Skin epidermis (tissue), 12 donors: Measurements from ENCODE around the gene ATP11A.
"Not testable (repeated sequence)": the region's sequence is repeated elsewhere in the genome, so short reads cannot be mapped to it uniquely, and the experiment has no call there.

Experiments used
- H3K27ac ChIP-seq, 21 experiments: fragments of 200-600 bp; sonication (generic) in 11 of 21; one replicate each; pipeline ENCODE4 v1.5.0; 2020; ENCODE audit warnings: mild to moderate bottlenecking in 3 of 21, inconsistent platforms in 2 of 21, moderate library complexity in 2 of 21
- H3K4me3 ChIP-seq, 7 experiments: fragments of 200-600 bp; sonication (generic) in 2 of 7; one replicate each; pipeline ENCODE4 v1.5.0; 2020; ENCODE audit warnings: inconsistent platforms in 2 of 7, mild to moderate bottlenecking in 2 of 7, moderate library complexity in 1 of 7

ATP11A gene

DNA sequence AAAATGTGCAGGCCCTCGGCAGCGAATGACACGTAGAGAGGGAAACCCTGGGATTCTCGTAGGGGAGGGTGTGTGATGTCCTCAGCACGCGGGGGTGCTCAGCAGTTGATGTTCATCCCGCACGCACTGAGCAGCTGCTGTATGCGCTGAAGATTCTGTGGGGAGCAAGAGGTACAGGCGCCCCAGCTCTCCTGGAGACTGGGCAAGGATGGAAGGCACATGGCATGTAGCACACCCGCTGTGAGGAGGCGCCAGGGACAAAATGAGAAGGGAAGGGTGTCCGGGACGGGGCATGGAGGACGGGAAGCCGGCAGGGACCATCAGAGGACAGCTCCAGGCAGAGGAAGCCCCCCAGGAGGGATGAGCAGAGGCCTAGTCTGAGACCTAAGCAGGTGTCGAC, 15.4 kb downstream of the ATP11A start:
- no peak overlapping the region for H3K4me3 ChIP-seq
- peak overlapping the region in 2 of 21 experiments; percentile 26 to 65 for H3K27ac ChIP-seq

- H3K4me3 ChIP-seq = no peak overlapping the region
- H3K27ac ChIP-seq = no peak overlapping the region
Observed at GRCh38 chr13:112706171-112706570, 16.3 kb downstream of the ATP11A start.

DNA sequence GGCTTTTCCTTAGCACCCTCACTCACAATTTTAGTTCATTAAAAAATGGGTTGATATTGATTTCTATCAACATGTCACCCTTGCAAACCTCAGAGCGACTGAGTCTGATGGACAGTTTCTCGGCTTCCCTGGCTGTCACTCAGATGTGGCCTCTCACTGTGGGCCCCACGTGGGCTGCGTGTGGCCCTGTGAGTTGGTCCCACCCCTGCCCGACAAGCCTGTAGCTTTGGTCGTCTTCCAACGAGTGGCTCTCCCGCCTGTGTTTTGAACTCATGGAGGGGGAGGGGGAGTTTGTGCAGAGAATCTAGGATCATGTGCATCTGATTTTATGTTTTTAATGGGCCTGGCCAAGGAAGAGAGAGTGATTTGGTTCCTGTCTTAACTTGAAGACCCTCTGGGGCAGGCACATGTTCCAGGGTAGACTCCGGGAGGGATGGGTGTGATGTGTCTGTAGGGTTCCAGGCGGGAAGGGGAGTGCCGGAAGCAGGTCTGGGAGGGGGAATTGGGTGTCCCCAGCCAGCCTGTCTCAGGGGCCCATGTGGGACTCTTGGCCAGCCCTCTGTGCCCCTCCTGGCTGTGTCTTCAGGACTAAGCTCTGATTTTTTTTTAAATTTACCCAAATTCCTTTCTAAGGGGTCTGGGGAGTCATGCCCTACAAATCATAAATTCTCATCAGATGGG, 18.9 kb downstream of the ATP11A start:
- H3K27ac ChIP-seq = no peak overlapping the region
- no peak overlapping the region for H3K4me3 ChIP-seq

DNA sequence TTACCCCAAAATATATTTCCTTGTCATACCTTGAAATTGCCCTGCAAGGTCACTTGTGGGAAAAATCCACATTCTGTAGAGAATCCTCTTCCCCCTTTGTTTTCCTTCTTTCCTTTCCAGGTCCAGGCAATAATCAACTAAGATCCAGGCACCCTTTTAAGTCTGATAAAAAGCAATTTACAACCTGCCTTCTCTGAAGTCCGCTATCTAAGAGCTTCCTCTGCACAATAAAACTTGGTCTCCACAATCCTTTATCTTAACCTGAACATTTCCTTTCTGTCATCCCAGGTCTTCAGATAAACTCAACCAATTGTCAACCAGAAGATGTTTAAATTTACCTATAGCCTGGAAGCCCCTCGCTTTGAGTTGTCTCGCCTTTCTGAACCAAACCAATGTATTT, 19.5 kb downstream of the ATP11A start:
- not testable (repeated sequence) for H3K4me3 ChIP-seq, H3K27ac ChIP-seq

DNA sequence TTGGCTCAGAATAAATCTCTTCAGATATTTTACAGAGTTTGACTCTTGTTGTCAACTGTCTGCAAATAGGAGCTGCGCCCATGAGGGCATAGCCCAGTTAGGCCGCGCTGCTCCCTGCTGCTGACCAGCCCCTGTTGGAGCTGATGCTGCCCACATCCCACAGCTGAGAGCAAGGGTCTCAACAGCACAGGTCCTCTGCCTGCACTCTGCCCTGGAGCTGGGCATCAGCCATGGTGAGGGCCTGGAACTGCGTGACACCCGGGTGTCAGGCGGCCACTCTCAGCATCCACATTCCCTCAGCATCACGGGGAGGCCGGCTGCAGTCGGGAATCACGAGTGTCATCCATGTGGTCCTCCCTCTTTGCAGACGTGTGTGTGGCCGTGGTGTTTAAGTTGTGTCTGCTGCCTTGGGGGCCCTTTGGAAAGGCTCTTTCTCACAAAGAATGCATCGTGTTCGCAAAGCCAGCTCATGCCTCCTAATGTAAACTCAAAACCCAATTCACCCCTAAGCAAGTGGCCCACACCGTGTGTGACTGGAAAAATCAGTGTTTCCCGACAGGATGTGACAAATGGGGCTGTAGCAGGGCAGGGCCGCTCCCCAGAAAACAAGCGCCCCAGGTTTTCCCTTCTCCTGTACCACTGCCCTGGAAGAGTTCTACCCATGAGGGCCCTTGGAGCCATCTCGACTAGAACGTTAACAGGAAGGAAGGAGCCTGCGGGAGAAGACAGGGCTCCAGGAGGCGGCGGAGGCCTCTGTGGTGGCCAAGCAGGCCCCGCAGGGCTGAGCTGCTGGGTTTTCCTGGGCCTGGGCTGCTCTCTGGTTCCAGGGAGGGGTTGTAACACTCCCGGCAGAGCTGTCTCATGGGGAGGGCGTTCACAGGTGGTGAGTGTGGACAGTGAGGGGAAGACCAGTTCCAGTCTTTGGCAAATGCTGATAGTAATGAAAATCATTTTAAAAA, 20.3 kb downstream of the ATP11A start:
- no peak overlapping the region for H3K4me3 ChIP-seq
- peak overlapping the region in 9 of 21 experiments; percentile 14 to 90 (median 81) for H3K27ac ChIP-seq

GRCh38 chr13:112710855-112711527, 21.2 kb downstream of the ATP11A start:
- Histone ChIP-seq H3K27ac (peak overlapping the region in 19 of 21 experiments; percentile 37 to 90 (median 77)), H3K4me3 (no peak overlapping the region)

DNA sequence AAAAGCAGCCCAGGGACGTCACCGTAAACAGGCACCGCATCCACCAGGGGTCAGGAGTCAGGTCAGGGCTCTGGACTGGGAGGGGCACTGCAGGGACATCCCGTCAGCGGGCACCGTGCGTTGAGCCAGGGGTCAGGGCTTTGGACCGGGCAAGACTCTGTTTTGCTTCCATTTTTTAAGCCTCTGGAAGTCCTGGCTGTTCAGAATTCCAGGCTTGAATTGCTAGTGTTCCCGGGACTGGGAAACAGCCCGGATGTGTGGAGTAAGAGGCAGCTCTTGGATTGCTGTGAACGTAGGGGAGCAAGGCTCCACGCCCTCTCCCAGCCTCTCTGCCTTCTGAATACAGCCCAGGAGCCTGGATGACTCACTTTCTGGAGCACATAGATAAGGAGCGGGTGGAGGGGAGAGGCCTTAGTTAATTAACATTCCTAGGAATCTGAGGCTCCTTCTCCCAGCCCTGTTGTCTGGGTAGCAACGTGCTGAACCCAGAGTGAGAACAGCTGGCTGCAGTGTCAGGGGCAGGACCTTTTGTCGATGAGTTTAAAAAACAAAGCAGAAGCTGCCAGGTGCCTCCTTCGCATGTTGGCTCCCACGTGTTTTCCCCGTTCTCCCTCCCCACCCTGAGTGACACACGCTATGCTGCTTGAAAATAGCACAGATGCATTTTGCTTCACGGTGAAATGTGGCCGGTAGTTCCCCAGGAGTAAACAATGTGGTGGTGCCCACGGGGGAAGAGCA, 21.9 kb downstream of the ATP11A start:
- no peak overlapping the region for H3K4me3 ChIP-seq
- peak overlapping the region in 20 of 21 experiments; percentile 47 to 90 (median 77) for H3K27ac ChIP-seq

DNA sequence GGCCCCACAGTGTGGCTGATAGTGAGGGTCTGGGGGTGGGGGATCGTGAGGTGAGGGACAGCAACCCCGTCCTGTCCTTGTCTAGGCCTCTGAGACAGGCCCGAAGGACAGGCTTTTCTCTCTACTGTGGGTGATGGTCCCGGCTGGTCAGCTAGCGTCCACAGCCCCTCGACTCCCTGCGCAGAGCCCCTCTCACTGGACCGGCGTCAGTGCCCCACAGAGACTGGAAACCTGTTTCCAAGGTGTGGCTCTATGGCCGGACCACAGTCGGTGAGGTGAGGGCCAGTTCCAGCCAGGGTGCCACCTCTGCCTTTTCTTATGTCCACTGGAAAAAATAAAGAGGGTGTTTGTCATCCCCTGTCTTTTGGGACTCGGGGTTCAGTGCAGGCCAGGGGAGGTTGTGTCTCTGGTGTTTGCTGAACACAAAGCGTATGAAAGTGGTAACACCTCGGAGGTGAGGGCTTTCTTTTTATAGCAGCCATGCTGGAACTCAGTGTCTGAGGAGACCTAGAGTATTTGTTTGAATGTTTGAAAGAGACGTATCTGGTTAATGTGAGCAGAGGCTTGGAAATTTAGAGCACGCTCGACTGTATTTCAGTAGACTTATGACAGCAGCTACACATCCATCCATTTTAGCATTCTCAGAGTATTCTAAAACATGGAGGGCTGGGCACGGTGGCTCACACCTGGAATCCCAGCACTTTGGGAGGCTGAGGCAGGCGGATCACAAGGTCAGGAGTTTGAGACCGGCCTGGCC, 22.8 kb downstream of the ATP11A start:
- peak overlapping the region in 19 of 21 experiments; percentile 23 to 90 (median 77) for H3K27ac ChIP-seq
- H3K4me3 ChIP-seq = no peak overlapping the region

GRCh38 chr13:112713517-112714253, 23.8 kb downstream of the ATP11A start:
- no peak overlapping the region for H3K27ac ChIP-seq
- no peak overlapping the region for H3K4me3 ChIP-seq

DNA sequence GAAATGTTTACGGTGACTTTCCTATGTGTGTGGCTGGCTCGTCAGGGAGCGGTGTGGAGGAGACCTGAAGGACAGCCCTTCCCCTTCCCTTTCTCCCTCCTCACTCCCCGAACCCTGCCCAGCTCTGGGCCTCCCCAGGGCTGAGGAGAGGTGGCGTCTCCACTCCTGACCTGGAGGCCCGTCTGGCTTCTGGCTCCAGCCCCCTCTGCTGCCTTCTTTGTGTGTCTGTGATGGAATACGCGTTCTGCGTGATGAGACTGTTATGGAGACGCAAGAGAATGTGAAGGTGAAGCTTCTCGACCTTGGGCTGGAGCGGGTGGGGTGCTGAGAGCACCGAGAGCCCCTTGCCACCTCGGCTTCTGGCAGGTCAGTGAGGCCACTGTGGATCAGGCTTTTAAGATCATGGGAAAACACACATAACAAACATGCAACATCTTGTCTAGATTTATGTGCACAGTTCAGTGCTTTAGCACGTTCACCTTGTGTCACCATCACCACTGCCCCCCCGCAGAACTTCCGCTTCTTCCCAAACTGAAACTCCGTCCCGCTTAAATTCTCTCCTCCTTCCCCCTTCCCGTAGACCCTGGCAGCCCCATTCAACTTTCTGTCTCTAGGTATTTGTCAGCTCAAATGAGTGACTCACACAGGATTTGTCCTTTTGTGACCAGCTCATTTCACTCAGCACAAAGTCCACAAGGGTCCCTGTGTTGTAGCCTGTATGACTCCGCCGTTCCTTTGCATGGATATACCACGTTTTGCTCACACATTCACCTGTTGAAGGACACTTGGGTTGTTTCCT, 24.7 kb downstream of the ATP11A start:
- Histone ChIP-seq H3K4me3 (no peak overlapping the region), H3K27ac (no peak overlapping the region)

DNA sequence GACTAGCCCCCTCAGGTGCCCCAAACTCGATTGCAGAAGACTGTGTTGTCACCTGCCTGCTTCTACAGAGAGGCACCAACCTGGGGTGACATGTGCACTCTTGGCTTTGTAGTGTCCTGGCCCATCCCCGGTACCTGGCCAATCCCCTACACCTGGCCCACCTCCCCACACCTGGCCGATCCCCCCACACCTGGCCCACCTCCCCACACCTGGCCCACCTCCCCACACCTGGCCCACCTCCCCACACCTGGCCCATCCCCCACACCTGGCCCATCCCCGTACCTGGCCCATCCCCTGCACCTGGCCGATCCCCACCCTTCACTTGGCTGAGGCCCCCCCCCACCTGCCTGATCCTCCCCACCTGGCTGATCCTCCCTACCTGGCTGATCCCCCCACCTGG, 25.4 kb downstream of the ATP11A start:
- no peak overlapping the region for H3K4me3 ChIP-seq
- H3K27ac ChIP-seq = no peak overlapping the region

- Histone ChIP-seq H3K27ac (no peak overlapping the region), H3K4me3 (no peak overlapping the region)
Observed at GRCh38 chr13:112715715-112716460, 26.1 kb downstream of the ATP11A start.

GRCh38 chr13:112716461-112716820, 26.6 kb downstream of the ATP11A start:
- H3K27ac ChIP-seq = no peak overlapping the region
- no peak overlapping the region for H3K4me3 ChIP-seq

DNA sequence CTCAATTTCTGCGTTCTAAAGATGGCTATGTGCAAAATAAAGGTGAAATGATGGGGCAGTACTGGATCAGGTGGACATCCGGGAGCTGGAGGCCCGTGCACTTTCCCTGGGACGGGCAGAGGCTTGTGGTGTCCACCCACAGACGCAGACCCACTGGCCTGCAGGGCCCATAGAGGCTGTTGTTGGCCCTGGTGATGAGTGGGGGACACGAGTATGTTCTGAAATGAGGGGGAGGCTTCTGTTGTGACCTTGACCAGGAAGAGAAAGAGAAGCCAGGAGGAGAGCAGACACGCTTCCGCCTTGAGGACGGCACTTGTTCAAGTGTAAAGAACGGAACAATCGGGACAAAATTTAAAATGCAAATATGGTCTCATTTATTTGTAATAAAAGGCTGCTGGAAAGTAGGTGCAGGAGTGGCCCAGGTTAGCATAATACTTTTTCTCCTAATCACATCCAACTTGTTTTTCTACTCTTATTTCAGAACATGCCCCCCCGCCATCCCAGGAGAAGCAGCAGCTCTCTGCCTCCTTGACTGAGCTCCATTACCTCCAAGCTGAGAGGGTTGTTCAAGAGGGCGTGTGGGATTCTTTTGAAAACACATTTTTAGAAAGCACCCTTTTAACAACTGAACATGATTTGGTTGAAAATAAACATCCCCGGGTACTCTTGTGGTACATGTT, 27.1 kb downstream of the ATP11A start:
- Histone ChIP-seq H3K4me3 (no peak overlapping the region), H3K27ac (no peak overlapping the region)

GRCh38 chr13:112718318-112718717, 28.5 kb downstream of the ATP11A start:
- Histone ChIP-seq H3K27ac (no peak overlapping the region), H3K4me3 (no peak overlapping the region)

DNA sequence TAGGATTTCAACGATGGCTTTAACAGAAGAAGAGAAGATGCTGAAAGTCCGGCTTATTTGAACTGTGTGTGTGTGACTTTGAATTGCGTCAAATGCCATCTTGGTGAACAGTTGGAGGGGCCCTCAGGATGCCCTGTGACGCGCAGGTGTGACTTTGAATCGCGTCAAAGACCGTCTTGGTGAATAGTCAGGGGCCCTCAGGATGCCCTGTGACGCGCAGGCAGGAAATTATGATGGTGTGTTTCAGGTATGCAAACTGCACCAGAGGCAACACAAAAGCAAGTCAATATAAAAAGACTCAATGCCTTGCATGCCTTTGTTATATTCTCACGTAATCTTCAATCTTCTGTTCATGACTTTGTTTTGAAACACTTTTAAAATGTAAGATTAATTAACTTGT, 29.2 kb downstream of the ATP11A start:
- Histone ChIP-seq H3K27ac (no peak overlapping the region), H3K4me3 (no peak overlapping the region)
